ENCODE measurements around the gene FHL2.
"Not testable (repeated sequence)": the region's sequence is repeated elsewhere in the genome, so short reads cannot be mapped to it uniquely, and the experiment has no call there.

The FHL2 gene

DNA sequence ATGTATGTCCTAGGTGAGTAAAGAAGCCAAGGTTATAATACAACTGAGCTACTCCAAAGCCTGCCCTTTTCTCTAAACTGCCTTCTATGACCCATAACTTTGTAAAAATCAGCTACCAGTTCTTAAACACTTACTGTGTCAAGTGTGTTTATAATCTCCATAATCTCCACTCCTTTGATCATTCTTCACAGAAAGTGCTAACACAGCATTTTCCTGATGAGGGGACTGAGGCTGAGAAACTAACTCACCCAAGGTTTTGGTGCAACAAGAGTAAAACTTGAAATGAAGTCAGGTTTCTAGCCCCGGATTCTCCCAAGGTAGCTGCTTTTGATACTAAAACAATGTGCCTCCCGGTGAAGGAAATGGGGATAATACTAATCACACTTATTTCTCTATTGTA is 63.4 kb downstream of the FHL2 start:
- DNase-seq, result no peak

DNA sequence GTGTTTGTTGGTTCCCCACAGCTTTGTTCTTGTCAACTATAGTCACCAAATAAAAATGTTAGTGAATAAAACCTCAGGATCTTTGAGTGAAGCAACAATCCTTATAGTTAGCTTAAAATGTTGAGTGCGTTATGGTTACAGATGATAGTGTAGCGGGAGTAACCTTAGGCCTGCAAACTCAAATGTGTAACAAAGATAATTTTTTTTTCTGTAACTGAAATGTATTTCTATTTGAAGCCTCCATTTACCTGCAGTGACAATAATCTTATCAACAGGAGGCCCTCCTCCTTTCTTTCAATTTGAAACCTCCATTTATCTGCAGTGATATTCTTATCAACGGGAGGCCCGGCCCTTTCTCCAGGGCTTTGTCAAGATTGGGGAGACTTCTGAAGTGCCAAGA is 64.6 kb downstream of the FHL2 start:
- DNase-seq, result no peak

DNA sequence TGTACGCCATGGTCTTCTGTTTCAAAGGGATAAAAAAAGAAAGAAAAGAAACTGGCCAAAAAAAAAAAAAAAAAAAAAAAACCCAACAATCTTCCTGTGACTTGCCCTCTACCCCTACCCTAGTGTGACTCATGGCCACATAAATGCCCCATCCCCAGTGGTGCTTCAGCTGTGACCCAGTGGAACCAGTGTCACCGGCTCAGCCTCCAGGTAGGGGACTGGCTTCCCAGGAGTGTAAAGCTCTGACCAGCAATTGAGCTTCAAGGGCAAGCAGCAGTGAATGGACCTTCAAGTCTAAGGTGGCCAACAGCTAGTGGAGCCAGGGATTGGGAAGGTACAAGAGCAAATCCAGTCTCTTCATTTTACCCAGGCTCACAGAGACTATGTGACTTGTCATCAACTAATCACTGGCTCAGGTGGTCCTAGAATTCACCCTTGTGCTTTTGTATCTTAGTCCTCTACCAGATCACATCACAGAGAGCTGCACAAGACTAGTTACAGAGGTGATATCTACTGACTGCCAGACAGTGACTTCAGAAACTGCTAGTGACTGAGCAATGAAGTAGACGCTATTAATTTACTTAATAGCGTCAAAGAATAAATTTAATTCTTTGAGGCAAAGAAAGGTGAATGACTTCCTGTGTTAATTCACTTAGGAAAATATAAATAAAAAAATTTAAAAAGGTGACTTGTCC is 68.0 kb downstream of the FHL2 start:
- DNase-seq, result no peak

DNA sequence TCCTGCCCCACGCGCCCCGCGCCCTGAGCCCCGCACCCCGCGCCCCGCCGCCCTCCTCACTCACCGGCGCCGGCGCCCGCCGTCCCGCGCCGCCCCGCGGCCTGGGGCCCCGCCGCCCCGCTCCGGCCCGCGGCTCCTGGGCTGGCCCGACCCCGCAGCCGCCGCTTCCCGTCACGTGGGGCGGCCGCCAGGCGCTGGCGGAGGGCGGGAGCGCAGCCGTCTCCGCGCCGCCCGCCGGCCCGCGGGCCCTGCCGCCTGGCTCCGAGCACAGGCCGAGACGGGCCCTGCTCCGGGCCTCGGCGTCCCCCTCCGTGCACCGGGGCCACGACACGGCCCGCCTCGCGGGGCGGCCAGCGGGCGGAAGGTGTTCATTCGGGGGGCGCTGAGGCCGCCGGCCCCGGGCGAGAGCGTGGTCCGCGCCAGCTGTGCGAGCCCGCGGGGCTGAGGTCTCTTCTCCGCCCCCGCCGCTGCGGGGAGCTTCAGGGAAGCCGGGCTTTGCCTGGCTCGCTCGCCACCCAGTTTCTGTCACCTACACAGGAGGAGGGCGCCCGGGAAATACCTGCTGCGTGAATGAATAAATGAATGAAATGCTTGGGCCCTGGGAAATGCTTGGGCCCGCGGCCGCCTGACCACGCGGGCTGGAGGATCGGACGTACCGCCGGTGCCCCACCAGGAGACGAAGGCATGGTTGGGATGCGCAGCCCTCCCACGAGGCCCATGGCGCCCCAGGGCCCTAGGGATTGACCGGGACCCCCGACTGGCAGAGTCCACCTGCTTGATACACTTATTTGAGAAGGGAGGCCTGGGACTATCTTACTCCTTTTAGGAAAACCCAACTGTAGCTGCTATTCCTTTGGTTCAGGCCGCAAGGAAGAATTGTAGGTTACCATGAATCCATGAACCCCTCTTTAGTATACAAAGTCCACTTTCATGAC is 69.0 kb downstream of the FHL2 start, which contains the start of gene TGFBRAP1:
Gene TGFBRAP1, minus strand, starts transcription at position 175 of the 935 bp plus-strand sequence. CDS start 21,434 bp downstream, outside the sequence.
- DNase-seq, result peak; percentile 69

DNA sequence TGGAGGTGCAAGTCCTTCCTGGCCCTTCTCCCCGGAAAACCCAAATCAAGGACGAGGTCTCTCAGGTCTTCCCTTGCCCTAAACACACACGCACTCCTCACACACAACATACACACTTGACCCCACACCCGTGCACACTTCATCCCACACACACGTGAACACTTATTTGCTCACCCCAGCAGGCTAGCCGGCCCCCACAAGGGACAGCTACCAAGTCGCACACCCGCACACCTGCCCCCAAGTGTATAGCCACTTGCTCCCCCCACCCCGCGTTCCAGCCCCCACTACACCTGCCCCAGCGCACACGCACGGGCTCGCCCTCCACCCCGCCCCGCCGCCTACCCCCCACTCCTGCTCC is 69.7 kb downstream of the FHL2 start:
- DNase-seq, result no peak

DNA sequence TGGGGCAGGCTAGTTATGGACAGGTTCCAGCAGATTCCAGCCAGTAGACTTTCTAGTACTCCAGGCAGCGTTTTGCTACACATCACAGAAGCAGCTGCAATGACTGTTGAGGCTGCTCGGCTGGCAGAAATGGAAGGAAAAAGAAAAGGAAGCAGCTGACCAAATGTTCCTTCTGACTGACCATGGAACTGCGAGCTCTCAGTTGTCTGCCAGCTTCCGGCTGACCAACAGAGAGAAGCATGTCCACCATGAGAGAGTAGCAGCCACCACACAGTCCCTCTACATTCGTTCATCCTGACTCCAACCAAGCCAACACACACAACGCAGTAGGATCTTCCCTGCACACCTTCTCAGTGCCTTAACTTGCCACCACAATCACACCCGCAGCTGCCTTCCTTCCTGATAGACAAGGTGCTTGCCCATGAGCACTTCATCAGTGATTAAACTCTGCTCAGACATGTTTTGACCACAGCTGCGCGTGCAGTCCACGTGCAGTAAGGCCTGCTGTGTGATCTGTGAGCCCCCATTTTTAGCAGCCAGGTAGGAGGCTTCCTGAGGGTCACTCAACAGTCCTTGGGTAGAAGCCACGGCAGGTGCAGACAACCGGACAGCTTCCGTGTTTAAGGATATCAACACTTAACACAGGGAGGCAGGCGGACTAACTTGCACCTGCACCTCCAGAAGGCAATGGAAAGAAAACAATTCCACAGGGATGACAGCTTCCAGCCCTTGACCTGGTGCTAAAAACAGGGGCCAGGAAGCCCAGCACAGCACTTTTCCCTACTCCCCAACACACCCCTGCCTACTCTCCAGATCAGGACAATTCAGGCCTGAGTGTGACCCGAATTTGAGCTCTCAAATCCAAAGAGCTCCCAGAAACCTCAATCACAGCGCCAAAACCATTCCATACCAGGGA is 70.3 kb downstream of the FHL2 start:
- DNase-seq, result peak; percentile 11

DNA sequence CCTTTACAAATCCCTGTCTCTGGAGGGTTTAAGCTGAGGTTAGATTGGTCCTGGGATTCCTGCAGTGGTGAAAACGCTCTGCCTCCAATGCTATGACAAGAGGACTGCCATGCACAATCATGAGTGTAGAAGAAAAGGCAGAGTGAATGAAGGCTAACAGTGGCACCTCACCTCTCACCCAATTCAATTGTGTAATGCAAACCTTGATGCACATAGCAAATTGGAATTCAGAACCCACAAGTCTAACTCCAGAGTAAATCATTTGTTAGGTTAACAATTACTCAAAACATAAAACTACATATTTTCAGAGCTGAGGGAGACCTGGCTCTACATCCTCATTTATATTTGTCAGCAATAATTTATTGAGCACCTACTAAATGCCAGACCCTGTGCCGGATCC is 71.2 kb downstream of the FHL2 start:
- DNase-seq, result no peak

DNA sequence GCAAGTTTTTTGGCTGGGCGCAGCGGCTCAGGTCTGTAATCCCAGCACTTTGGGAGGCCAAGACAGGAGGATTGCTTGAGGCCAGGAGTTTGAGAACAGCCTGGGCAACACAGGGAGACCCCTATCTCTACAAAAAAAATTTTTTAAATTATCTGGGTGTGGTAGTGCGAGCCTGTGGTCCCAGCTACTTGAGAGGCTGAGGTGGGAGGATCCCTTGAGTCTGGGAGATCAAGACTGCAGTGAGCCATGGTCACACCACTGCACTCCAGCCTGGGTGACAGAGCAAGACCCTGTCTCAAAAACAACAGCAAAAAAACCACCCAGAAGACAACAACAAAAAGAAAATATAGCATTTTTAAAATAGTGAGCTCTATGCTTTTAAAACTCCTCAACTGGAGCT is 71.6 kb downstream of the FHL2 start:
- not testable (repeated sequence) for DNase-seq

DNA sequence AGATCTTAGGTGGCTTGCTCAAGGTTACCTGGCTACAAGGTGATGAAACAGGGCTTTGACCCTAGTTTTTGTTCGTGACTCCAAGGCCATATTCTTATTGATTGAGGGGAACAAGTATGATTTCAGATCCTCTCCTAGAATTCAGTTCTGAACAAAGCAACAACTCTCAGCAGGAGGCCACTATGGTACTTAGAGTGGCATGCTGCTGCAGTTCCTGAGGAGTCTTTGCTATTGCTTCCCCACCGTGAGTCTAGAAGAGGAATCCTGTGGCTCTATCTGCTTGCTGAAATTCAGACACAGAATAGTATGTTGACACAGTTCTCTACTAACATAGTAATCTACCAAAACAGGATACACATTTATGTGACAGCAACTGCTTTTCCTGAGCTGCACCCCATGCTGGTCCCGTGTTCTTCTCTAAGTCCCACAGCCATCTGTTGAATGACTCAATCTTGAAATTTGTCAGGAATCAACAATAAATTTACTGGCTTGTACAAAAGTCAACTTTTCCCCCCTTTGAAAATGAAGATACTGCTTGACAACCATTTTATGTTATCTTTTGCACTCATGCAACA is 73.4 kb downstream of the FHL2 start:
- DNase-seq, result no peak

DNA sequence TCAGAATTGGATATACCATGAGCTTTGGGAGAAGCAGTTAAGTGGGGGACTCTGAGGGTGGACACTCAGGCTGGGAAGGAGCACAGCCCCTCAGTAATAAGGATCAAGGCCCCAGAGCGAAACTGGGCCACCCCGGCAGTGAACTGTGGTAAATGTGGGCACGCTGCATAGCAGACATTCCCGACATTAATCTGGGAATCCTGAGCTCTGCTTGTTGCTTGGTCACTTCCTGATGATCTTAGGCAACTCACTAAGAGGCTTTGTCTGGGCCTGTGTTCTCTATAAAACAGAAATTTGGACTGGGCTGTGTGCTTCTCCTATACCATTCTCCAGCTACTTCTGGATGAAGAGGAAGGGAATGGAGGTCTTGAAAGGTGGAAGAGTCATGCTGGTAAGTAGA is 74.1 kb downstream of the FHL2 start:
- no peak for DNase-seq

DNA sequence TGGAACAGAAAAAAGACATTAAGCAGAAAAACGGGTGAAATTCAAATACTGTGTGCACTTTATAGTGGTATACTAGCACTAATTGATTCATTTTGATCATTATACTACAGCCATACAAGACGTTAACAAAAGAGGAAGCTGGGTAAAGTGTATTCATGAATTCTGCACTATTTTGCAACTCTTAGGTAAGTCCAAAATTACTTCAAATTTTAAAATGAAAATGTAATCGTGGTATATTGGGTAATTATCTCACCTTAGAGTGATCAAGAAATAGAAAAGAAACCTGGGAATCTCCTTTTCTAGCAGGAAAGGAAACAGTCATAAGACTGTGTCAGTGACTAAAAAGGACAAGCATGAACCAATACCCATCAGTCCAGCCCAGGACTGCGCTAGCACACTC is 74.8 kb downstream of the FHL2 start:
- no peak for DNase-seq

DNA sequence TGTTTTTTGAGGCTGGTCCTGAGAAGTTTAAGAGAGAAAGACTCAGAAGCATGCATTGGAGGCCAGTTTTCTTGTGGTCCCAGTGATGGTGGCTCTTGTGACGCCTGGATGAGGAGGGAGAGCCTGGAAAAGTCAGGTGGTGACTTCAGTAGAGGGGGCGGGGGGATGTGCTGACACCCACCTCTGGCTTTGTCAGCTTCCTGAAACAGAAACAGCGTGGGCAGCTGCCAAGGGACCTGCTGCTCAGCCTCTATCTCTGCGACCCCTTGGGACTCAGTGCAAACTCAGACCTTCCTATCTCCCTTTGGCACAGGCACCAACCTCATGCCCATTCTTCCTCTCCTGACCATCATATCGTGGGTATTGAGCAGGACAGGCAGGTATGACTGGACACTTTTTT is 75.7 kb downstream of the FHL2 start:
- DNase-seq, result no peak

DNA sequence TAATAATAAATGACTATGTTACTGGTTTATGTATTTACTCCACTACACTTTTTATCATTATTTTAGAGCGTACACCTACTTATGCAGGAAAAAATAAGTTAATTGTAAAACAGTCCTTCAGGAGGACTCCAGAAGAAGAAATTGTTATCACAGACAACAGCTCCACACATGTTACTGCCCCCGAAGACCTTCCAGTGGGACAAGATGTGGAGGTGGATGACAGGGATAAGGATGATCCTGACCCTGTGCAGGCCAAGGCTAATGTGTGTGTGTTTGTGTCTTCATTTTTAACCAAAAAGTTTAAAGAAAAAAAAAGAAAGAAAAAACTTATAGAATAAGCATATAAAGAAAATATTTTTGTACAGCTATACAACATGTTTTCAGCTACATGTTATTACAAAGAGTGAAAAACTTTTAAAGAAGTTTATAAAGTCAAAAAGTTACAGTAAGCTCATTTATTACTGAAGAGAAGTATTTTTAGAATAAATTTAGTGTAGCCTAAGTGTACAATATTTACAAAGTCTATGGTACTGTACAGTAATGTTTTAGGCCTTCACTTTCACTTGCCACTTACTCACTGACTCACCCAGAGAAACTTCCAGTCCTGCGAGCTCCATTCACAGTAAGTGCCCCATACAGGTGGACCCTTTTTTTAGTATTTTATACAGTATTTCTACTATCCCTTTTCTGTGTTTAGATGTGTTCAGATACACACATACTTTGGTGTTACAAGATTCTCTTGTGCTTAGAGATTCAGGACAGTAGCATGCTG is 76.8 kb downstream of the FHL2 start:
- no peak for DNase-seq

DNA sequence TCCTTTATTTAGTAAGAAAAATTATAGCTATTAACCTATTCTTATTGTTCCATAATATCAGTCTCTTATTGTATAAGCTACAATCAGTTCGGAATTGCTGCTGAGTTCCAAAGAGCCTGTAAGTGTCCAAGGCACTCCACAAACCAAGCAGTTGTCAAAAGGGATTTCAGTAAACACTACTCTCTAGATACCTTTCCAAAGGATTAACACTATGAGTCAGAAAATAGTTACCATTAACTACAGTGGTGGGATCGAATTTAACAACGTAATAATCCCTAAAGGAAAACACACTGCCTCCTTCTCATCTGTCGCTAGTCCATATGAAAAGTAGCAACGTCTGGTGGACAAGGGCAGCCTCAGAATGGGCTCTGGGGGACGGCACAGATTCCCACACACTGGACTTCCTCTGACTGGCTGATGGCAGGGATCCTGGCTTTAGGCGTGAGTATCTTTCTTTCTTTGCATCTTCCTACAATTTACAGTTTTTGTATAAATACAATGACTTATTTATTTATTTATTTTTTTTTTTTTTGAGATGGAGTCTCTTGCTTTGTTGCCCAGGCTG is 78.1 kb downstream of the FHL2 start:
- DNase-seq, result no peak

DNA sequence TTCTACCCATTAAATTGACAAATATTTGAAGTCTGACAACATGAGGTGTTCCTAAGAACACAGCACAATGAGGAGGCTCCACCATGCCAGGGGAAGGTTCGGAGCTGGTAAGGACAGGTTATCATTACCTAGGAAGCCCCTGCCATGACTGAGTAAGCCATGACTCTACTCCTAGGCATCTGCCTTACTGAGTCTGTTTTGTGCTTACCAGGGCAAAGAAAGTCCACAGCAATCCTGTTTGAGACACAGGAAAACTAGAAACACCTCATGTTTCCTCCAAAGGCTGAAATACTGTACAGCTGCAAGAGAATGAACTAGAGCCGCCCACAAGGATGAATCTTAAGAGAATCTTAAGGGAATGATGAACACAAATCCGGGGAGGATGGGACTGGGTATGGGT is 80.9 kb downstream of the FHL2 start:
- DNase-seq, result no peak

DNA sequence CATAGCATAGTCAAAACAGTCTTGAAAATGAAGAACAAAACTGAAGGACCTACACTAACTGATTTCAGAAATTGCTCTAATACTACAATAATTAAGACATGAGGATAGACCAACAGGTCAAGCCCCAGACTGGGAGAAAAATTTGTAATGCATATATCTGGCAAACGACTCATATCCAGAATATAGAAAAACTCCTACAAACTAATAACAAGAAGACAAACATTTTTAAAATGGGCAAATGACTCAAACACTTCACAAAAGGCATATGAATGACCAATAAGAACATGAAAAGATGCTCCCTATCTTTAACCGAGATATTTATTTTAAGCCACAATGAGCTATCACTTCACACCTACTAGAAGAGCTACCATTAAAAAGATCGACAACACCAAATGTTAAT is 83.5 kb downstream of the FHL2 start:
- no peak for DNase-seq

DNA sequence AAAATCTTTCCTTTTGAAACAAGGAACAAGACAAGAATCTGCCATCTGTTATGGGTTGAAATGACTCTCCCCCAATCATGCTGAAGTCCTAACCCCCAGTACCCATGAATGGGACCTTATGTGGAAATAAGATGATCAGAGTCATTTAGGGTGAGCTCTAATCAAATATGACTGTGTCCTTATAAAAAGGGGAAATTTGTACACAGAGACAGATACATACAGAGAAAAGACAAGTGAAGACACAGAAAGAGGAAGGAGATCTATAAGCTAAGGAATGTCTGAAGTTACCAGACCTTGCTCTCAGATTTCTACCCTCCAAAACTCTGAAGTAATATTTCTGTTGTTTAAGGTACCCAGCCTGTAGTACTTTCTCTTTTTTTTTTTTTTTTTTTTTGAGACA is 85.0 kb downstream of the FHL2 start:
- no peak for DNase-seq
